ENCODE results near the gene ANXA9.

GRCh38 chr1:151010346-151010726 lies 28.2 kb downstream of the ANXA9 start:
- no peak for TF ChIP-seq CTCF (IDR thresholded peaks at IDR 0.05 in 2 of 3, conservative IDR thresholded peaks at IDR 0.05 in 1 of 3; ENCODE audit: borderline replicate concordance in 1 of 3, insufficient read depth in 1 of 3, low read depth in 2 of 3, low read length in 2 of 3)
- TF ChIP-seq POLR2A (IDR thresholded peaks at IDR 0.05; ENCODE audit: borderline replicate concordance, extremely low read depth, insufficient read depth, insufficient read length): no peak
- no peak for TF ChIP-seq ZFX (IDR thresholded peaks at IDR 0.05)
- no peak for TF ChIP-seq ZNF274 (IDR thresholded peaks at IDR 0.05; ENCODE audit: low read depth, low read length)
- TF ChIP-seq EGR1 (IDR thresholded peaks at IDR 0.05; ENCODE audit: low read depth): no peak
- no peak for TF ChIP-seq MAX (IDR thresholded peaks at IDR 0.05)
- no peak for TF ChIP-seq CEBPB (IDR thresholded peaks at IDR 0.05; ENCODE audit: low read depth)
- no peak for TF ChIP-seq YY1 (IDR thresholded peaks at IDR 0.05; ENCODE audit: extremely low read depth, insufficient replicate concordance, low read depth, low read length)
- no peak for TF ChIP-seq EZH2phosphoT487 (IDR thresholded peaks at IDR 0.05; ENCODE audit: borderline replicate concordance)
- no peak for TF ChIP-seq TCF7L2 (IDR thresholded peaks at IDR 0.05; ENCODE audit: borderline replicate concordance, extremely low read depth, insufficient read depth, insufficient read length)
